Keratinocyte (primary cell): ENCODE measurements around the gene CREB5. TPM values are rescaled to one million over a fixed set of nuclear protein-coding genes. Genes with fewer than 3 reads are reported as not detected.

Experiments
- DNase-seq: peaks from one replicate; pipeline ENCODE4 v3.0.0-alpha.2; 2011; ENCODE audit warnings: low read depth, missing footprints, low spot score
- FAIRE-seq: peaks from 2 replicates; lab custom pipeline; 2011; peaks lifted over from hg19 to GRCh38; lab: Jason Lieb, UNC
- H2AFZ ChIP-seq: 2 replicates; pipeline ENCODE4 v1.6.0; 2012; ENCODE audit warnings: low read length, control low read depth, inconsistent platforms; ENCODE audit not compliant: control insufficient read depth
- H3K27ac ChIP-seq: 2 replicates; pipeline ENCODE4 v1.5.1; 2011; ENCODE audit warnings: low read length; ENCODE audit not compliant: control insufficient read depth, insufficient read depth
- H3K27me3 ChIP-seq: 3 replicates; pipeline ENCODE4 v1.6.0; 2011; ENCODE audit warnings: low read length; ENCODE audit not compliant: control insufficient read depth, insufficient read depth; ENCODE audit errors: extremely low read depth
- H3K36me3 ChIP-seq, 2 experiments: 2 replicates in 1 of 2; 3 replicates in 1 of 2; pipeline ENCODE4 v1.5.1; 2011; ENCODE audit warnings: low read length in 2 of 2, mild to moderate bottlenecking in 1 of 2; ENCODE audit not compliant: control insufficient read depth in 2 of 2, insufficient read depth in 2 of 2; ENCODE audit errors: extremely low read depth in 1 of 2
- H3K4me1 ChIP-seq: 3 replicates; pipeline ENCODE4 v1.5.1; 2011; ENCODE audit warnings: low read length; ENCODE audit not compliant: control insufficient read depth, insufficient read depth; ENCODE audit errors: extremely low read depth
- H3K4me2 ChIP-seq: 3 replicates; pipeline ENCODE4 v1.6.0; 2011; ENCODE audit warnings: low read depth, low read length; ENCODE audit not compliant: control insufficient read depth, insufficient read depth; ENCODE audit errors: extremely low read depth
- H3K4me3 ChIP-seq, 3 experiments: fragments of 200-600 bp in 1 of 3; sonication (generic) in 1 of 3; 2 replicates in 2 of 3; 3 replicates in 1 of 3; pipeline ENCODE4 v1.5.1; 2011 to 2016; ENCODE audit warnings: low read length in 3 of 3, mild to moderate bottlenecking in 3 of 3, control low read depth in 2 of 3, inconsistent platforms in 1 of 3, low read depth in 1 of 3, mixed read lengths in 1 of 3, mixed run types in 1 of 3, moderate library complexity in 1 of 3; ENCODE audit not compliant: control insufficient read depth in 2 of 3, insufficient read depth in 2 of 3; ENCODE audit errors: extremely low read depth in 1 of 3
- H3K79me2 ChIP-seq: 2 replicates; pipeline ENCODE4 v1.6.0; 2012; ENCODE audit warnings: low read length; ENCODE audit not compliant: control insufficient read depth, insufficient read depth
- H3K9ac ChIP-seq: 3 replicates; pipeline ENCODE4 v1.6.0; 2011; ENCODE audit warnings: low read length; ENCODE audit not compliant: control insufficient read depth, insufficient read depth; ENCODE audit errors: extremely low read depth
- H3K9me1 ChIP-seq: 3 replicates; pipeline ENCODE4 v1.6.0; 2011; ENCODE audit warnings: low read length; ENCODE audit not compliant: control insufficient read depth, insufficient read depth; ENCODE audit errors: extremely low read depth
- H3K9me3 ChIP-seq: 2 replicates; pipeline ENCODE4 v1.5.1; 2012; ENCODE audit warnings: low read depth, low read length; ENCODE audit not compliant: control insufficient read depth
- H4K20me1 ChIP-seq: 3 replicates; pipeline ENCODE4 v1.6.0; 2011; ENCODE audit warnings: low read length; ENCODE audit not compliant: control insufficient read depth, insufficient read depth; ENCODE audit errors: extremely low read depth
- CTCF ChIP-seq, 3 experiments: IDR thresholded peaks in 1 of 3; conservative IDR thresholded peaks in 1 of 3; optimal IDR thresholded peaks in 1 of 3; 2 replicates in 2 of 3; 3 replicates in 1 of 3; pipeline versions ENCODE3 to v1.5.1; 2011; ENCODE audit warnings: low read length in 3 of 3, mild to moderate bottlenecking in 3 of 3, moderate library complexity in 2 of 3, control low read depth in 1 of 3, inconsistent platforms in 1 of 3; ENCODE audit not compliant: insufficient read depth in 2 of 3; ENCODE audit errors: extremely low read depth in 1 of 3
- EZH2 ChIP-seq: IDR thresholded peaks from one replicate; pipeline ENCODE4 v1.6.1; 2012; ENCODE audit warnings: inconsistent platforms, mild to moderate bottlenecking, low read length, moderate library complexity
- dilution Hi-C: fragments of 300-500 bp; cut with MboI; formaldehyde crosslinking; loops from one replicate; pipeline ENCODE4 v1.7.0; 2020; ENCODE audit warnings: low sequenced_read_pairs; ENCODE audit not compliant: extremely low pct_ligation_motif_present
- polyA plus RNA-seq, 5 experiments: library from polyadenylated mRNA; depleted of rRNA in 3 of 5; stranded (reverse) in 3 of 5; stranded (forward) in 1 of 5; unstranded in 1 of 5; fragments of >200 nt; gene quantifications; 1 replicate in 1 of 5; 2 replicates in 3 of 5; 3 replicates in 1 of 5; pipeline versions ENCODE4 v1.2.1 to v1.2.3, GENCODE V29; 2011 to 2012; ENCODE audit warnings: missing spikeins in 2 of 5, low read depth in 1 of 5, low replicate concordance in 1 of 5

CREB5 gene
- polyA plus RNA-seq, 1 donor (not counting 4 experiments of a cell fraction or from before 2014, with no cell fraction given) = 7.9 TPM

GRCh38 chr7:28753613-28754012, 341.3 kb downstream of the CREB5 start:
- dilution Hi-C loops = no loop called here
- Histone ChIP-seq H3K9me1 (no peaks in the 10 kb centered on the region), H3K27ac (no peak overlapping the region), H2AFZ (no peak overlapping the region), H3K79me2 (no peaks in the 10 kb centered on the region), H3K36me3 (no peaks in the 10 kb centered on the region), H3K27me3 (no peaks in the 10 kb centered on the region), H3K4me1 (peaks cover 14% of the 10 kb centered on the region), H3K4me3 (no peak overlapping the region), H4K20me1 (no peaks in the 10 kb centered on the region), H3K4me2 (no peak overlapping the region), H3K9me3 (no peaks in the 10 kb centered on the region), H3K9ac (no peak overlapping the region)
- no peak for DNase-seq
- TF ChIP-seq CTCF (optimal IDR thresholded peaks at IDR 0.05 in 1 of 3, IDR thresholded peaks at IDR 0.05 in 1 of 3, conservative IDR thresholded peaks at IDR 0.05 in 1 of 3; ENCODE audit: extremely low read depth in 1 of 3, insufficient read depth in 2 of 3, low read length in 3 of 3) (no peak), EZH2 (no peak)
- FAIRE-seq = no peak

GRCh38 chr7:28754027-28754426, 341.7 kb downstream of the CREB5 start:
- dilution Hi-C loops = no loop called here

More at GRCh38 chr7:28754027-28754426, 341.7 kb downstream of the CREB5 start:
- peaks cover 9% of the 10 kb centered on the region for H3K4me1 ChIP-seq
- H3K9me3 ChIP-seq = no peaks in the 10 kb centered on the region
- no peaks in the 10 kb centered on the region for H3K36me3 ChIP-seq
- TF ChIP-seq EZH2 = no peak
- no peak for TF ChIP-seq CTCF (optimal IDR thresholded peaks at IDR 0.05 in 1 of 3, IDR thresholded peaks at IDR 0.05 in 1 of 3, conservative IDR thresholded peaks at IDR 0.05 in 1 of 3; ENCODE audit: extremely low read depth in 1 of 3, insufficient read depth in 2 of 3, low read length in 3 of 3)
- no peaks in the 10 kb centered on the region for H3K9me1 ChIP-seq
- H2AFZ ChIP-seq = no peak overlapping the region
- no peak for FAIRE-seq
- no peak overlapping the region for H3K4me3 ChIP-seq
- no peak overlapping the region for H3K4me2 ChIP-seq
- H3K27me3 ChIP-seq = no peaks in the 10 kb centered on the region
- H3K79me2 ChIP-seq = no peaks in the 10 kb centered on the region
- H3K27ac ChIP-seq = no peak overlapping the region
- no peak overlapping the region for H3K9ac ChIP-seq
- no peak for DNase-seq
- no peaks in the 10 kb centered on the region for H4K20me1 ChIP-seq
